Thyroid gland (tissue), 4 donors: Measurements from ENCODE around the gene KDSR.

Experiments
- CTCF ChIP-seq, 6 experiments: fragments of 200-600 bp in 3 of 6; fragments of 450-650 bp in 3 of 6; sonication (generic) in 3 of 6; IDR thresholded peaks; one replicate each; pipeline ENCODE4 v1.5.1; 2016 to 2019; ENCODE audit warnings: antibody characterized with exemption in 6 of 6, mild to moderate bottlenecking in 2 of 6, inconsistent platforms in 1 of 6, moderate library complexity in 1 of 6
- POLR2A ChIP-seq, 2 donors: fragments of 450-650 bp; IDR thresholded peaks; one replicate each; pipeline ENCODE4 v1.6.1; 2017; ENCODE audit warnings: antibody characterized with exemption in 2 of 2, mild to moderate bottlenecking in 2 of 2, moderate library complexity in 1 of 2

GRCh38 chr18:63368611-63369010 is 1.6 kb upstream of the KDSR start:
- TF ChIP-seq CTCF (IDR thresholded peaks at IDR 0.05) (no peak), POLR2A (IDR thresholded peaks at IDR 0.05) (no peak)
